Measurements from ENCODE around the gene NXPE3. TPM values are rescaled to one million over a fixed set of nuclear protein-coding genes. Genes with fewer than 3 reads are reported as not detected.
"Not testable (repeated sequence)": the region's sequence is repeated elsewhere in the genome, so short reads cannot be mapped to it uniquely, and the experiment has no call there.

The NXPE3 gene
- total RNA-seq, 2 experiments from 2014 or later: 20.9 to 21.6 TPM

DNA sequence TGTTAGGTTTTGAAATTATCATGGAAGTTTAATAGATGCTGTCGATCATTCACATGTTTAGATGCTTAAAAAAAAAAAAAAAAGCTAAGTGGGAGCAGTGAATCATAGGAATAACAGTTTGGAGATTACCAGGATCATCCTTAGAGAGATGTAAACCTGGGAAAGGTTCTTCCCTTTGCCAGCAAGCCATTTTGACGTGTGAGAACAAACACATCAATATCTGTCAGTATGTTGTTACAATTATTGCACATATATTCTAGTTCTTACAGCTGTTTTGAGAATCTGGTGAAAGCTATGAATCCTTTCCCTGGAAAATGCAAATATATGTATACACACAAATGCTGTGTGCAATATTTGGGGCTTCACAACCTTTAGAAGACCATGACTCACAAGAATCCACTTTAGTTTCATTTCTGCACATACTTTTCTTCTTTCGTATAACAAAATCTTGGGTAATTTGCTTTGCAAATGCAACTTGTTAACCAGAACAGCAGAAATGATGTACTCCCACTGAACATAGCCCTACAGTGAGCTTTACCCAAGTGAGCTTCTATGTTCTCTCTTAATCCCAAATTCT lies 82.3 kb downstream of the NXPE3 start:
- Mint-ChIP-seq H3K36me3 (ENCODE audit: low read depth) (peaks cover 64% of the 10 kb centered on the region), H3K27ac (peak overlapping the region; percentile 31), H3K4me1 (ENCODE audit: low read depth) (peaks cover 69% of the 10 kb centered on the region), H3K27me3 (no peaks in the 10 kb centered on the region), H3K9me3 (no peaks in the 10 kb centered on the region), H3K4me3 (no peak overlapping the region)
- POLR2A ChIA-PET: interaction anchor here (0.6 to 2.0 kb wide), 4 partner anchors 9 to 218 kb away, joined by 3 to 14 read pairs (median 4); partner anchors contain the start of gene NFKBIZ
- intact Hi-C loops (cut with micrococcal nuclease): no loop called here
- CTCF ChIA-PET: interaction anchor here (1.0 to 1.9 kb wide), 4 partner anchors 9 to 67 kb away, joined by 3 to 4 read pairs (median 3); no protein-coding TSS in a partner anchor
- DNase-seq (no peak), ATAC-seq (peak; percentile 48)
- TF ChIP-seq, protein P1, sequence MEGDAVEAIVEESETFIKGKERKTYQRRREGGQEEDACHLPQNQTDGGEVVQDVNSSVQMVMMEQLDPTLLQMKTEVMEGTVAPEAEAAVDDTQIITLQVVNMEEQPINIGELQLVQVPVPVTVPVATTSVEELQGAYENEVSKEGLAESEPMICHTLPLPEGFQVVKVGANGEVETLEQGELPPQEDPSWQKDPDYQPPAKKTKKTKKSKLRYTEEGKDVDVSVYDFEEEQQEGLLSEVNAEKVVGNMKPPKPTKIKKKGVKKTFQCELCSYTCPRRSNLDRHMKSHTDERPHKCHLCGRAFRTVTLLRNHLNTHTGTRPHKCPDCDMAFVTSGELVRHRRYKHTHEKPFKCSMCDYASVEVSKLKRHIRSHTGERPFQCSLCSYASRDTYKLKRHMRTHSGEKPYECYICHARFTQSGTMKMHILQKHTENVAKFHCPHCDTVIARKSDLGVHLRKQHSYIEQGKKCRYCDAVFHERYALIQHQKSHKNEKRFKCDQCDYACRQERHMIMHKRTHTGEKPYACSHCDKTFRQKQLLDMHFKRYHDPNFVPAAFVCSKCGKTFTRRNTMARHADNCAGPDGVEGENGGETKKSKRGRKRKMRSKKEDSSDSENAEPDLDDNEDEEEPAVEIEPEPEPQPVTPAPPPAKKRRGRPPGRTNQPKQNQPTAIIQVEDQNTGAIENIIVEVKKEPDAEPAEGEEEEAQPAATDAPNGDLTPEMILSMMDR (IDR thresholded peaks at IDR 0.05): no peak

DNA sequence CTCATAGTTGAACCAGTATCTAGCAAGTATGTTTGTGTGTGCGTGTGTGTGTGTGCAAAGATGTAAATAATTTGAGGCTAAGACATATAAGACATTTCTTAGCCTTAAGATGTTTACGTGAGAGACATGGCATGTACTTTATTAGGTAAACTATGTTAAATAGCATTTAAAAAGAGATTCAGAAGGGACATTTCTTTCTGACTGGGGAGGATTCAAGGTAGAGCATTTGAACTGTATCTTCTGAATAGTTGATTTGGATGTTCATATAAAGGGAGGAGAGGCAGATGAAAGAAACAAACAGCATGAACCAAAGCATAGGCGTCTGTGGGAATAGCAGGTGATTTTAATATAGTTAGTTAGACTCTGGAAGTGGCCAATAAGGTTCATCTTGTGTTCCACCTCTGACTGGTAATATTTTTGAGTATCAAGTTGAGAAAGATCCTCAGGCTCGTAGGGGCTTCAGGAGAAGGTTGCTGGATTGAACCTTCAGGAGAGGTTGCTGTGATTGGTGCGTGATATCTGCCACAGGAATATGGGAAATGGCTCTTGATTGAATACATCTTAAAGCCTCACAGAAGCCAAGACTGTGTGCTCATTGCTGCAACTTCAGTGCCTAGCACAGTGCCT lies 82.9 kb downstream of the NXPE3 start:
- CTCF ChIA-PET: interaction anchor here (1.0 to 1.9 kb wide), 4 partner anchors 8 to 102 kb away, joined by 3 to 4 read pairs (median 4); no protein-coding TSS in a partner anchor
- Mint-ChIP-seq H3K4me1 (ENCODE audit: low read depth) (peaks cover 65% of the 10 kb centered on the region), H3K27me3 (no peaks in the 10 kb centered on the region), H3K36me3 (ENCODE audit: low read depth) (peaks cover 59% of the 10 kb centered on the region), H3K9me3 (no peaks in the 10 kb centered on the region), H3K27ac (peak overlapping the region; percentile 22), H3K4me3 (no peak overlapping the region)
- ATAC-seq (no peak), DNase-seq (no peak)
- POLR2A ChIA-PET: interaction anchor here (0.6 to 2.0 kb wide), 5 partner anchors 10 to 218 kb away, joined by 3 to 14 read pairs (median 3); partner anchors contain the start of gene NFKBIZ
- intact Hi-C loops (cut with micrococcal nuclease): no loop called here
- TF ChIP-seq, protein P1 (IDR thresholded peaks at IDR 0.05): no peak

DNA sequence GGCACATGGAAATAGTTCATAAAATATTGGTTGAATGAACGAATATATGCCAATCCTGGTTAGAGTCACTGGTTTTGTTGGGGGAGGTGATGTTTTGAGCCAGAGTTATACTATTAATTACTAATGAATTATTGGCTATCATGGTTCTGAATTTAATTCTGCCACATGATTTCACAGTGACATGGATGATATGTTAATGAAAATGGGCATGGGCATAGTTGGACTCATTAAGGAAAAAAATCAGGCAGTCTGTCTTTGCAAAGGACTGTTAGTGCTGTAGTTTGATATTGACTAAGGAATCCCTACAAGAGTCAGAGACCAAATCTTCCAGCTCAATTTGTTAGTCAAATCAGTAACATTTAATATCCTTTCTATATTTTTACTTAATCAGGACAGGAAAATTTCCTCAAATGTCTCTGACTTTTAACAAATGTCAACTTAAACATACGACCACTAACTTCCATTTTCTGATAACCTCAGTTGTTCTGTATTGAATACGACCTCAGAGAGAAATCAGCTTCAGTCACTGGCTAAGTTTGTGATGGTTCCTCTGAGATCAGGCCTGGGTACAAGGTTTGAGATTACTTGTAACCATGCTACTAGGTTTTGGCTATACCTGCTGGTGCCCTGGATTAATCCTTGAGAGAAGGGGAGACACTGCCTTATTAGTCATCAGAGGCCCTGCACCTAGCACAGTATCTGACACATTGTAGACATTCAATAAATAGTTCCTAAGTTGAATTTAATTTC lies 83.6 kb downstream of the NXPE3 start:
- H3K27ac Mint-ChIP-seq: peak overlapping the region; percentile 22
- CTCF ChIA-PET: interaction anchor here (1.0 kb wide), 1 partner anchor 101 kb away, joined by 4 read pairs; no protein-coding TSS in a partner anchor

DNA sequence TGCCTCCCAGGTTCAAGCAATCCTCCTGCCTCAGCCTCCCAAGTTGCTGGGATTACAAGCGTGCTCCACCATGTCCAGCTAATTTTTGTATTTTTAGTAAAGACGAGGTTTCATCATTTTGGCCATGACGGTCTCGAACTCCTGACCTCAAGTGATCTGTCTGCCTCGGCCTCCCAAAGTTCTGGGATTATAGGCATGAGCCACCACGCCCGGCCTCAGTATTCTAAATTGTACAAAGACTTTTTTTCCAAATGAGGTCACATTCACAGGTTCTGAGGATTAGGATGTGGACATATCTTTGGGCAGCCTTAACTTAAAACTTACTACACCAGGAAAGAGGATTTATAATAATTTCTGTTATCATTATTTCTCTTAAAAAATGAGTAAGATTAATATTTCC lies 85.9 kb downstream of the NXPE3 start:
- DNase-seq; ATAC-seq; H3K27me3 Mint-ChIP-seq; H3K4me3 Mint-ChIP-seq; H3K27ac Mint-ChIP-seq; intact Hi-C loops (cut with micrococcal nuclease); H3K9me3 Mint-ChIP-seq: not testable (repeated sequence)
- POLR2A ChIA-PET: interaction anchor here (0.6 to 2.3 kb wide), 2 partner anchors 10 to 101 kb away, joined by 3 to 6 read pairs; no protein-coding TSS in a partner anchor
- peaks cover 37% of the 10 kb centered on the region for H3K4me1 Mint-ChIP-seq (ENCODE audit: low read depth)
- peaks cover 30% of the 10 kb centered on the region for H3K36me3 Mint-ChIP-seq (ENCODE audit: low read depth)
- CTCF ChIA-PET: interaction anchor here (0.9 to 2.1 kb wide), 3 partner anchors 38 to 360 kb away, joined by 3 to 8 read pairs (median 4); no protein-coding TSS in a partner anchor

More for the DNA sequence above, 83.6 kb downstream of the NXPE3 start:
- no peaks in the 10 kb centered on the region for H3K27me3 Mint-ChIP-seq
- DNase-seq (no peak), ATAC-seq (peak; percentile 51)
- POLR2A ChIA-PET: interaction anchor here (1.0 to 2.3 kb wide), 4 partner anchors 7 to 84 kb away, joined by 3 to 6 read pairs (median 3); partner anchors contain the start of genes NFKBIZ and NXPE3
- peaks cover 52% of the 10 kb centered on the region for H3K36me3 Mint-ChIP-seq (ENCODE audit: low read depth)
- H3K9me3 Mint-ChIP-seq: no peaks in the 10 kb centered on the region
- intact Hi-C loops (cut with micrococcal nuclease): no loop called here
- TF ChIP-seq, protein P1 (IDR thresholded peaks at IDR 0.05): no peak
- no peak overlapping the region for H3K4me3 Mint-ChIP-seq
- H3K4me1 Mint-ChIP-seq (ENCODE audit: low read depth): peaks cover 58% of the 10 kb centered on the region
